HUES64 (cell line): Measurements from ENCODE around the gene NECAB3.

Source experiments
- H3K27ac ChIP-seq: 2 replicates; pipeline ENCODE4 v1.7.0; 2013; ENCODE audit warnings: low read depth, low read length, inconsistent platforms
- H3K27me3 ChIP-seq: 2 replicates; pipeline ENCODE4 v1.6.1; 2013; ENCODE audit warnings: mild to moderate bottlenecking, low read length; ENCODE audit not compliant: insufficient read depth
- H3K36me3 ChIP-seq: 2 replicates; pipeline ENCODE4 v1.6.1; 2013; ENCODE audit warnings: mild to moderate bottlenecking, low read length; ENCODE audit not compliant: insufficient read depth
- H3K4me1 ChIP-seq: 2 replicates; pipeline ENCODE4 v1.6.1; 2013; ENCODE audit warnings: mild to moderate bottlenecking, low read length, moderate library complexity; ENCODE audit not compliant: insufficient read depth
- H3K4me3 ChIP-seq: 2 replicates; pipeline ENCODE4 v1.5.1; 2013; ENCODE audit warnings: mild to moderate bottlenecking, low read length, moderate library complexity
- H3K9ac ChIP-seq: 2 replicates; pipeline ENCODE4 v1.6.1; 2013; ENCODE audit warnings: mild to moderate bottlenecking, low read depth, low read length
- H3K9me3 ChIP-seq: 2 replicates; pipeline ENCODE4 v1.6.1; 2013; ENCODE audit warnings: low read depth, low read length; ENCODE audit not compliant: insufficient read depth
- WGBS: fragments of 150-250, 120-280 bp; methylation state at CpG from one replicate; pipeline ENCODE4 v1.1.7; 2013; ENCODE audit warnings: missing lambda C conversion rate; 5-methylcytosine and 5-hydroxymethylcytosine counted together

NECAB3 gene

DNA sequence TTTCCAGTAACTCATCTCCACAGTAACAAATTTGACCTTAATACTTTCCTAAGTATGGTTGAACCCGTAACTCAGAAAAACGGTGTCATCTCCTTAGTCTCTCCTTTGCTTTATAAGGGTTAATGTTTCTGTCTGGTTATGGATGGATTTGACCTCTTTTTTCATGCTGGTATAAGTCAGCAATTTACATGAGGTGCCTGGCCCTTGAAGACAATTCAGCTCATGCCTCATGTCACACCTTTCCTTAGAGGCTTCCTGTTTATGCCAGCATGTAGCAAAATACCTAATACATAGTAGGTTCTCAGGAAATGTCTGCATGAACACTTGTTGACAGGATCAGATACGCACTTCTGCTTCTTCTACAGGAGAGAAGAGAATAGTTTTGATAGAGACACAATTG, 49.8 kb downstream of the NECAB3 start:
- no peaks in the 10 kb centered on the region for H3K4me1 ChIP-seq
- H3K36me3 ChIP-seq = peaks cover 52% of the 10 kb centered on the region
- H3K27ac ChIP-seq = no peak overlapping the region
- no peaks in the 10 kb centered on the region for H3K9me3 ChIP-seq
- 99% methylated on average over 3 of the region's 3 CpGs for WGBS
- H3K4me3 ChIP-seq = no peak overlapping the region
- no peaks in the 10 kb centered on the region for H3K27me3 ChIP-seq
- no peak overlapping the region for H3K9ac ChIP-seq

DNA sequence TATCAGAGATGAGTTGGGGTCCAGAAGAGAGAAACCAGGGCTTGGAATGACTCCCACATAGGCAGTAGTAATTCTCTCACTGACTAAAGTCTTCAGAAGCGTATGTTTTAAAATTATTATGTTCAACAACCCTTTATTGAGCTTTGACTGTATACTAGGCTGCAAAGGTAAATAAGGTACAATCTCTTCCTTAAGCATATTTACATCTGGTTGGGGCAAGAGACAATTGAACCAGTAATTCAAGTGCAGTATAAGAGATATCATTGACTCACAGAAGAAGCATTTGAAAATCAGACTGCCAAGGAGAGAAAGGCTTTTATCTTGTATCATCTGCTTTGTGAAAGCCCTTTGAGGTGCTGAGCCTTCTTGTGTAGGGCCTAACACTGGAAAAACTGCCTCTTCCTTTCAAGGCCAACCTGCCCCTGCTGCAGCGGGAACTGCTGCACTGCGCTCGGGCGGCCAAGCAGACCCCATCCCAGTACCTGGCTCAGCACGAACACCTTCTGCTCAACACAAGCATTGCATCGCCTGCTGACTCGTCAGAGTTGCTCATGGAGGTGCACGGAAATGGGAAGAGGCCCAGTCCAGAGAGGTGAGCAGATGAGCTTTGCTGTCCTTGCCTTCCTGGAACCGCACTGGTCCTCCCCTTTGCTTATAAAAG, 51.4 kb downstream of the NECAB3 start:
- H3K9me3 ChIP-seq = no peaks in the 10 kb centered on the region
- no peak overlapping the region for H3K27ac ChIP-seq
- no peaks in the 10 kb centered on the region for H3K27me3 ChIP-seq
- H3K36me3 ChIP-seq = peaks cover 38% of the 10 kb centered on the region
- H3K4me1 ChIP-seq = no peaks in the 10 kb centered on the region
- H3K4me3 ChIP-seq = no peak overlapping the region
- 94% methylated on average over 9 of the region's 10 CpGs for WGBS
- no peak overlapping the region for H3K9ac ChIP-seq

GRCh38 chr20:33621717-33622400, 52.4 kb downstream of the NECAB3 start:
- no peak overlapping the region for H3K27ac ChIP-seq
- H3K4me1 ChIP-seq = no peaks in the 10 kb centered on the region

DNA sequence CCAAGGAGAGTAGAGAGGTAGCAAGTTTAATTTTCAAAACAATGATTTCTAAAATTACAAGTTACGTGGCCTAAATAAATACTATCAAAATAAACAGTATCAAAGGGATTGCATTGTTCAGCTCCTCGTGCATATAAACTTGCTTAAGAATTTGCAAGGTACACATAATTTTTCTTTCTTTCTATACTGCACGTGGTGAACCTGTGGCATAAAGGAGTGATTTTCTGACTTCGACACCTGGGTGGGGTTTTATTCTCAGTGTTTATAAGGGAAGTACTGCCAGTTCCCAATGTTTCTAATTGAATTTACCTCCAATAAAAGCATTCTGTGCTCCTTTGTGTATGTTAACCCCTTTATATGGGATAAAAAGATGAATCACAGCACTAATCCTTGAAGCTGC, 62.2 kb downstream of the NECAB3 start:
- 83% methylated on average over 3 of the region's 4 CpGs for WGBS
- no peaks in the 10 kb centered on the region for H3K9me3 ChIP-seq
- H3K27me3 ChIP-seq = no peaks in the 10 kb centered on the region
- H3K4me1 ChIP-seq = no peaks in the 10 kb centered on the region
- no peak overlapping the region for H3K27ac ChIP-seq
- no peak overlapping the region for H3K4me3 ChIP-seq
- peaks cover 58% of the 10 kb centered on the region for H3K36me3 ChIP-seq
- H3K9ac ChIP-seq = no peak overlapping the region

More at GRCh38 chr20:33621717-33622400, 52.4 kb downstream of the NECAB3 start:
- Histone ChIP-seq H3K9me3 (no peaks in the 10 kb centered on the region), H3K4me3 (no peak overlapping the region), H3K27me3 (no peaks in the 10 kb centered on the region), H3K9ac (no peak overlapping the region), H3K36me3 (peaks cover 36% of the 10 kb centered on the region)
- 93% methylated on average over 4 of the region's 4 CpGs for WGBS

GRCh38 chr20:33611106-33611505, 63.1 kb downstream of the NECAB3 start:
- Histone ChIP-seq H3K9ac (no peak overlapping the region), H3K4me1 (no peaks in the 10 kb centered on the region), H3K36me3 (peaks cover 61% of the 10 kb centered on the region), H3K27ac (no peak overlapping the region), H3K4me3 (no peak overlapping the region), H3K27me3 (no peaks in the 10 kb centered on the region), H3K9me3 (no peaks in the 10 kb centered on the region)
- 90% methylated on average over 5 of the region's 5 CpGs for WGBS

GRCh38 chr20:33609504-33609903, 64.7 kb downstream of the NECAB3 start:
- WGBS = 93% methylated on average over 2 of the region's 2 CpGs
- Histone ChIP-seq H3K9me3 (no peaks in the 10 kb centered on the region), H3K4me3 (no peak overlapping the region), H3K36me3 (peaks cover 54% of the 10 kb centered on the region), H3K27ac (no peak overlapping the region), H3K27me3 (no peaks in the 10 kb centered on the region), H3K9ac (no peak overlapping the region), H3K4me1 (no peaks in the 10 kb centered on the region)
